Stomach (tissue), 9 donors: ENCODE measurements around the gene ITGB8. TPM values are rescaled to one million over a fixed set of nuclear protein-coding genes. Genes with fewer than 3 reads are reported as not detected.
"Not testable (repeated sequence)": the region's sequence is repeated elsewhere in the genome, so short reads cannot be mapped to it uniquely, and the experiment has no call there.

Experiments used
- DNase-seq, 2 donors: peaks; one replicate each; pipeline versions ENCODE4 v3.0.0 to v3.0.0-alpha.2; 2013 to 2019
- H3K27ac ChIP-seq, 5 donors: fragments of 200-600 bp in 4 of 5; sonication (generic) in 4 of 5; one replicate each; pipeline ENCODE4 v1.5.1; 2013 to 2019; ENCODE audit warnings: mild to moderate bottlenecking in 1 of 5, moderate library complexity in 1 of 5
- H3K27me3 ChIP-seq, 3 donors: fragments of 200-600 bp; sonication (generic); one replicate each; pipeline ENCODE4 v1.5.1; 2017 to 2019; ENCODE audit warnings: mixed run types in 1 of 3
- H3K36me3 ChIP-seq, 4 donors: fragments of 200-600 bp; sonication (generic); 1 replicate in 3 of 4; 2 replicates in 1 of 4; pipeline ENCODE4 v1.5.1; 2016 to 2019
- H3K4me1 ChIP-seq, 4 donors: fragments of 200-600 bp; sonication (generic); one replicate each; pipeline ENCODE4 v1.5.1; 2016 to 2019
- H3K4me3 ChIP-seq, 4 donors: fragments of 200-600 bp; sonication (generic) in 3 of 4; one replicate each; pipeline ENCODE4 v1.5.1; 2016 to 2019; ENCODE audit warnings: mild to moderate bottlenecking in 1 of 4
- H3K9me3 ChIP-seq, 4 donors: fragments of 200-600 bp; sonication (generic); one replicate each; pipeline ENCODE4 v1.5.1; 2016 to 2019
- CTCF ChIP-seq, 7 experiments: fragments of 450-650 bp in 4 of 7; fragments of 200-600 bp in 3 of 7; sonication (generic) in 3 of 7; IDR thresholded peaks; one replicate each; pipeline ENCODE4 v1.5.1; 2016 to 2019; ENCODE audit warnings: antibody characterized with exemption in 7 of 7, control low read depth in 2 of 7, mild to moderate bottlenecking in 1 of 7
- EP300 ChIP-seq: sonication (generic); formaldehyde crosslinking; IDR thresholded peaks from one replicate; pipeline ENCODE4 v1.6.1; 2017; ENCODE audit warnings: antibody characterized with exemption
- POLR2A ChIP-seq, 4 donors: fragments of 450-650 bp; IDR thresholded peaks; one replicate each; pipeline ENCODE4 v1.6.1; 2016; ENCODE audit warnings: antibody characterized with exemption in 4 of 4, control low read depth in 2 of 4, mild to moderate bottlenecking in 1 of 4, moderate library complexity in 1 of 4
- POLR2AphosphoS5 ChIP-seq, 3 donors: sonication (generic); formaldehyde crosslinking; IDR thresholded peaks; one replicate each; pipeline ENCODE4 v1.6.1; 2016; ENCODE audit warnings: antibody characterized with exemption in 3 of 3
- WGBS, 5 donors: extraction: QIAGEN DNeasy Blood & Tissue Kit in 3 of 5; methylation state at CpG; one replicate each; pipeline versions ENCODE4 v1.1.5 to v1.1.7; 2013 to 2018; 5-methylcytosine and 5-hydroxymethylcytosine counted together
- intact Hi-C: fragments of 100-400 bp; cut with DNase I; formaldehyde crosslinking; loops from one replicate; pipeline ENCODE4 v1.15.1; 2023; ENCODE audit warnings: low total_unique reads
- polyA plus RNA-seq, 3 donors: library from polyadenylated mRNA; stranded (reverse); fragments of 200-250 nt; gene quantifications; one replicate each; pipeline ENCODE4 v1.2.3, GENCODE V29; 2013
- total RNA-seq, 5 donors: library from RNA; depleted of rRNA; stranded (reverse); fragments of >200 nt; gene quantifications; one replicate each; pipeline versions ENCODE4 v1.1.0 to v1.2.3, GENCODE V29; 2014 to 2016
- donor health status: healthy with polysubstance abuse.
- donor health status: Bipolar disorder and iron deficiency.
- donor health status: healthy.

The ITGB8 gene
- total and polyA plus RNA-seq, 8 donors = 1.1 to 31.9 (median 6.5) TPM

GRCh38 chr7:20299647-20300312 lies 30.9 kb upstream of the ITGB8 start:
- Histone ChIP-seq H3K27me3 (no peaks in the 10 kb centered on the region), H3K9me3 (no peaks in the 10 kb centered on the region), H3K4me1 (peaks cover 0 to 10% (median 0%) of the 10 kb centered on the region in 4 donors), H3K4me3 (no peak overlapping the region), H3K36me3 (no peaks in the 10 kb centered on the region), H3K27ac (peak overlapping the region in 2 of 5 donors; percentile 30 to 44)
- TF ChIP-seq POLR2AphosphoS5 (IDR thresholded peaks at IDR 0.05) (no peak), CTCF (IDR thresholded peaks at IDR 0.05) (no peak), POLR2A (IDR thresholded peaks at IDR 0.05) (no peak), EP300 (no peak)
- peak in 1 of 2 donors; percentile 12 for DNase-seq
- WGBS, 5 donors = 83 to 85% (median 84%) methylated on average over 6 of the region's 6 CpGs
- intact Hi-C loops = no loop called here

GRCh38 chr7:20301311-20301939 lies 29.3 kb upstream of the ITGB8 start:
- WGBS, 5 donors = 66 to 82% (median 81%) methylated on average over 4 of the region's 4 CpGs
- peaks cover 0 to 10% (median 0%) of the 10 kb centered on the region in 4 donors for H3K4me1 ChIP-seq
- H3K27me3 ChIP-seq = no peaks in the 10 kb centered on the region
- no peak for TF ChIP-seq CTCF (IDR thresholded peaks at IDR 0.05)
- TF ChIP-seq POLR2A (IDR thresholded peaks at IDR 0.05) = no peak
- H3K36me3 ChIP-seq = no peaks in the 10 kb centered on the region
- intact Hi-C loops = no loop called here
- no peak for DNase-seq
- H3K4me3 ChIP-seq = no peak overlapping the region
- no peak overlapping the region for H3K27ac ChIP-seq
- no peaks in the 10 kb centered on the region for H3K9me3 ChIP-seq

GRCh38 chr7:20302300-20302699 lies 28.4 kb upstream of the ITGB8 start:
- 92 to 97% (median 96%) methylated on average over 16 of the region's 16 CpGs for WGBS, 5 donors
- H3K4me1 ChIP-seq, H3K36me3 ChIP-seq, H3K9me3 ChIP-seq, DNase-seq, intact Hi-C loops, H3K27me3 ChIP-seq, H3K4me3 ChIP-seq, H3K27ac ChIP-seq: not testable (repeated sequence)

- H3K27ac ChIP-seq = no peak overlapping the region
- peaks cover 0 to 10% (median 0%) of the 10 kb centered on the region in 4 donors for H3K4me1 ChIP-seq
- TF ChIP-seq EP300 (no peak), CTCF (IDR thresholded peaks at IDR 0.05) (no peak), POLR2A (IDR thresholded peaks at IDR 0.05) (no peak), POLR2AphosphoS5 (IDR thresholded peaks at IDR 0.05) (no peak)
- WGBS, 5 donors = 51 to 83% (median 73%) methylated on average over 1 of the region's 1 CpG
- no peaks in the 10 kb centered on the region for H3K27me3 ChIP-seq
- no peak for DNase-seq
- no peak overlapping the region for H3K4me3 ChIP-seq
- intact Hi-C loops = no loop called here
- H3K36me3 ChIP-seq = no peaks in the 10 kb centered on the region
- H3K9me3 ChIP-seq = no peaks in the 10 kb centered on the region
Measured at GRCh38 chr7:20302891-20303290, 27.8 kb upstream of the ITGB8 start.

- H3K4me1 ChIP-seq = peaks cover 0 to 10% (median 0%) of the 10 kb centered on the region in 4 donors
- H3K36me3 ChIP-seq = no peaks in the 10 kb centered on the region
- no peak overlapping the region for H3K27ac ChIP-seq
- no peaks in the 10 kb centered on the region for H3K27me3 ChIP-seq
- DNase-seq = peak in 1 of 2 donors; percentile 54
- intact Hi-C loops = no loop called here
- 44 to 60% (median 45%) methylated on average over 4 of the region's 4 CpGs for WGBS, 5 donors
- no peak overlapping the region for H3K4me3 ChIP-seq
- H3K9me3 ChIP-seq = no peaks in the 10 kb centered on the region
- TF ChIP-seq CTCF (IDR thresholded peaks at IDR 0.05) (no peak), POLR2AphosphoS5 (IDR thresholded peaks at IDR 0.05) (no peak), EP300 (no peak), POLR2A (IDR thresholded peaks at IDR 0.05) (no peak)
Measured at GRCh38 chr7:20304366-20304765, 26.3 kb upstream of the ITGB8 start.
